ENCODE data around the gene B4GAT1. TPM values are rescaled to one million over a fixed set of nuclear protein-coding genes. Genes with fewer than 3 reads are reported as not detected.

B4GAT1 gene
- total and polyA plus RNA-seq, 10 of the 15 experiments (the other 5 are each of a cell fraction or from before 2014, with no cell fraction given), result 0.55 to 11.1 (median 4.3) TPM

- no TSS peak for BruUV-seq (replicated peaks)
- no peak overlapping the region for H3K9ac ChIP-seq (ENCODE audit: control insufficient read depth, insufficient read depth, low read length)
- CTCF ChIA-PET, result interaction anchor here (6.1 to 6.3 kb wide), 2 partner anchors 17 to 73 kb away, joined by 96 to 166 read pairs; no protein-coding TSS in a partner anchor
- SMC1A ChIA-PET (ENCODE audit: uncharacterized antibody, unreplicated experiment), result no interaction called here
- no peaks in the 10 kb centered on the region; a peak in 1 of 4 replicates for H3K27me3 ChIP-seq (replicated peaks in 1 of 2; ENCODE audit: control insufficient read depth in 2 of 2, insufficient read depth in 2 of 2, low read length in 1 of 2)
- DNase-seq (ENCODE audit: low read depth, low spot score), result no peak
- FAIRE-seq, result no peak
- WGBS (ENCODE audit: insufficient coverage, insufficient replicate concordance, low lambda C conversion rate, missing lambda C conversion rate), result 100% methylated on average over 1 of the region's 1 CpG
- no peaks in the 10 kb centered on the region for H3K79me2 ChIP-seq (ENCODE audit: control insufficient read depth, insufficient read depth, low read length)
- no peak overlapping the region for H3K27ac ChIP-seq (ENCODE audit: control insufficient read depth, insufficient read depth)
- POLR2A ChIA-PET, result no interaction called here
- H3K9me3 ChIP-seq (replicated peaks; ENCODE audit: control insufficient read depth, insufficient read depth, low read length), result no peaks in the 10 kb centered on the region
- H3K4me1 ChIP-seq (ENCODE audit: control insufficient read depth, insufficient read depth, low read length), result peaks cover 18% of the 10 kb centered on the region
- no peaks in the 10 kb centered on the region for H3K36me3 ChIP-seq (ENCODE audit: control insufficient read depth in 2 of 2, insufficient read depth in 2 of 2, low read length in 1 of 2)
- ATAC-seq, result no peak
- H2AFZ ChIP-seq (ENCODE audit: control insufficient read depth, low read depth, low read length), result no peak overlapping the region
- H3K4me3 ChIP-seq, result no peak overlapping the region
- in situ Hi-C loops (cut with MboI) (no loop called here), intact Hi-C loops (cut with micrococcal nuclease; ENCODE audit: unreplicated experiment) (no loop called here)
- H3K4me2 ChIP-seq (ENCODE audit: control insufficient read depth, insufficient read depth), result no peak overlapping the region
- RAD21 ChIA-PET (ENCODE audit: unreplicated experiment), result interaction anchor here (1.7 kb wide), 1 partner anchor 13 kb away, joined by 4 read pairs; no protein-coding TSS in a partner anchor
- no peaks in the 10 kb centered on the region for H4K20me1 ChIP-seq (ENCODE audit: control insufficient read depth, insufficient read depth)
- TF ChIP-seq IRF5 (IDR thresholded peaks at IDR 0.05; ENCODE audit: borderline replicate concordance) (no peak), YBX1 (IDR thresholded peaks at IDR 0.05) (no peak), SP1 (IDR thresholded peaks at IDR 0.05; ENCODE audit: low read depth, low read length) (no peak), SMAD5 (IDR thresholded peaks at IDR 0.05; ENCODE audit: low read depth) (no peak), SMARCA5 (IDR thresholded peaks at IDR 0.05) (no peak), RAD51 (IDR thresholded peaks at IDR 0.05) (no peak), POLR2AphosphoS2 (IDR thresholded peaks at IDR 0.05; ENCODE audit: low read depth, low read length) (no peak), NFYA (IDR thresholded peaks at IDR 0.05; ENCODE audit: borderline replicate concordance, low read depth, low read length) (no peak), CREM (IDR thresholded peaks at IDR 0.05; ENCODE audit: low read depth) (no peak), RELB (IDR thresholded peaks at IDR 0.05; ENCODE audit: low read depth) (no peak), ATF3 (IDR thresholded peaks at IDR 0.05; ENCODE audit: borderline replicate concordance, extremely low read depth, low read depth, low read length) (no peak), TARDBP (IDR thresholded peaks at IDR 0.05; ENCODE audit: borderline replicate concordance) (no peak), ZSCAN29 (IDR thresholded peaks at IDR 0.05) (no peak), TCF3 (IDR thresholded peaks at IDR 0.05; ENCODE audit: borderline replicate concordance, insufficient read depth, low read depth, low read length) (no peak), ATF2 (IDR thresholded peaks at IDR 0.05; ENCODE audit: low read length) (no peak), PBX3 (IDR thresholded peaks at IDR 0.05; ENCODE audit: insufficient replicate concordance, low read depth, low read length) (no peak), ZNF622 (IDR thresholded peaks at IDR 0.05) (no peak), MTA2 (IDR thresholded peaks at IDR 0.05; ENCODE audit: low read depth) (no peak)
These were observed 33.3 kb downstream of the B4GAT1 start for GRCh38 chr11:66314186-66314501.
